PC-3 (cell line): Measurements from ENCODE around the gene CYTH4. TPM values are rescaled to one million over a fixed set of nuclear protein-coding genes. Genes with fewer than 3 reads are reported as not detected.

Experiments used
- ATAC-seq: fragments of 200-7000 bp; cut with Tn5 transposase; 2 replicates; pipeline ENCODE4 v1.9.1; 2020; ENCODE audit warnings: mild to moderate bottlenecking, moderate library complexity
- BruUV-seq: library from RNA; stranded (reverse); fragments of 400-500 nt; replicated peaks from 2 replicates; lab custom pipeline; 2021; lab: Mats Ljungman, UMichigan
- CTCF ChIA-PET: fragments of 300-600 bp; sonication (Branson Sonifier 250); formaldehyde crosslinking; loops from one replicate; lab custom pipeline; 2022; ENCODE audit warnings: antibody characterized with exemption; lab: Charles Lee
- POLR2A ChIA-PET: fragments of 300-600 bp; sonication (Branson Sonifier 250); formaldehyde crosslinking; loops from one replicate; lab custom pipeline; 2022; ENCODE audit warnings: antibody characterized with exemption; ENCODE audit not compliant: unreplicated experiment; lab: Charles Lee
- DNase-seq: peaks from one replicate; pipeline ENCODE4 v3.0.0-alpha.2; 2015
- H2AFZ ChIP-seq: fragments of 300-600 bp; sonication (generic); 2 replicates; pipeline ENCODE4 v1.6.0; 2016; ENCODE audit warnings: antibody characterized with exemption, low read length
- H3F3A ChIP-seq: fragments of 300-600 bp; sonication (generic); one replicate; pipeline ENCODE4 v1.6.0; 2017; ENCODE audit warnings: antibody characterized with exemption, low read length, control low read depth, mild to moderate bottlenecking; ENCODE audit not compliant: unreplicated experiment
- H3K27ac ChIP-seq: fragments of 300-600 bp; sonication (generic); 2 replicates; pipeline ENCODE4 v1.5.1; 2016; ENCODE audit warnings: mild to moderate bottlenecking, low read length
- H3K27me3 ChIP-seq: fragments of 300-600 bp; sonication (generic); 2 replicates; pipeline ENCODE4 v1.6.1; 2016; ENCODE audit warnings: low read length, mixed read lengths
- H3K36me3 ChIP-seq: fragments of 300-600 bp; sonication (generic); 2 replicates; pipeline ENCODE4 v1.6.1; 2016; ENCODE audit warnings: low read depth, mixed run types, low read length, mixed read lengths
- H3K4me1 ChIP-seq: fragments of 300-600 bp; sonication (generic); 2 replicates; pipeline ENCODE4 v1.5.1; 2016; ENCODE audit warnings: low read length; ENCODE audit not compliant: insufficient read depth
- H3K4me2 ChIP-seq: fragments of 300-600 bp; sonication (generic); 2 replicates; pipeline ENCODE4 v1.6.0; 2016; ENCODE audit warnings: low read length
- H3K4me3 ChIP-seq: fragments of 300-600 bp; sonication (generic); 2 replicates; pipeline ENCODE4 v1.5.1; 2016; ENCODE audit warnings: mild to moderate bottlenecking, low read length, mixed read lengths
- H3K79me2 ChIP-seq: fragments of 300-600 bp; sonication (generic); 2 replicates; pipeline ENCODE4 v1.6.1; 2017; ENCODE audit warnings: low read length, mixed read lengths
- H3K9ac ChIP-seq: fragments of 300-600 bp; sonication (generic); 2 replicates; pipeline ENCODE4 v1.6.0; 2016; ENCODE audit warnings: mild to moderate bottlenecking, low read length
- H3K9me2 ChIP-seq: fragments of 300-600 bp; sonication (generic); replicated peaks from 2 replicates; pipeline ENCODE4 v1.6.1; 2016; ENCODE audit warnings: mixed run types, low read length, mixed read lengths
- H3K9me3 ChIP-seq: fragments of 300-600 bp; sonication (generic); 2 replicates; pipeline ENCODE4 v1.6.1; 2016; ENCODE audit warnings: low read length, mixed read lengths
- H4K20me1 ChIP-seq: fragments of 300-600 bp; sonication (generic); 2 replicates; pipeline ENCODE4 v1.6.1; 2016; ENCODE audit warnings: low read length, mixed read lengths
- CTCF ChIP-seq: fragments of 300-600 bp; sonication (generic); conservative IDR thresholded peaks from 2 replicates; pipeline ENCODE4 v1.5.1; 2017; ENCODE audit warnings: antibody characterized with exemption, low read depth, mild to moderate bottlenecking, low read length
- EZH2 ChIP-seq: fragments of 300-600 bp; sonication (generic); IDR thresholded peaks from one replicate; pipeline ENCODE4 v1.6.1; 2017; ENCODE audit warnings: antibody characterized with exemption, mild to moderate bottlenecking, low read length; ENCODE audit not compliant: unreplicated experiment
- EZH2phosphoT487 ChIP-seq: fragments of 300-600 bp; sonication (generic); IDR thresholded peaks from 2 replicates; pipeline ENCODE4 v1.6.1; 2018; ENCODE audit warnings: mild to moderate bottlenecking, antibody characterized with exemption, low read length, borderline replicate concordance
- intact Hi-C: fragments of 100-400 bp; cut with micrococcal nuclease; formaldehyde crosslinking; loops from 2 replicates; pipeline ENCODE4 v1.9.0; 2023
- total RNA-seq: library from RNA; depleted of rRNA; stranded (reverse); fragments of >200 nt; gene quantifications from 2 replicates; pipeline ENCODE4 v1.2.3, GENCODE V29; 2014

CYTH4 gene
- total RNA-seq, 1 experiment from 2014 or later = 1.9 TPM

GRCh38 chr22:37241351-37242142, 40.8 kb upstream of the CYTH4 start:
- intact Hi-C loops = no loop called here
- no peak for ATAC-seq

GRCh38 chr22:37242395-37242918, 39.9 kb upstream of the CYTH4 start:
- no peak overlapping the region for H2AFZ ChIP-seq
- TF ChIP-seq CTCF (no peak), EZH2 (no peak), EZH2phosphoT487 (no peak)
- H3F3A ChIP-seq = no peaks in the 10 kb centered on the region
- no peaks in the 10 kb centered on the region; the same call in 1 of the 2 replicates for H3K36me3 ChIP-seq
- peak overlapping the region; percentile 50 for H3K27ac ChIP-seq
- H3K4me1 ChIP-seq = peaks cover 18% of the 10 kb centered on the region
- H3K9ac ChIP-seq = no peak overlapping the region; the same call in 1 of the 2 replicates
- peak overlapping the region; percentile 93; the same call in 1 of the 2 replicates for H3K4me3 ChIP-seq
- peak overlapping the region; percentile 95 for H3K4me2 ChIP-seq
- BruUV-seq = no TSS peak
- intact Hi-C loops = no loop called here
- H3K9me3 ChIP-seq = no peaks in the 10 kb centered on the region
- ATAC-seq (peak; percentile 75), DNase-seq (peak; percentile 51)
- H3K9me2 ChIP-seq = no peaks in the 10 kb centered on the region
- ChIA-PET CTCF (interaction anchor here (1.5 kb wide), 1 partner anchor 17 kb away, joined by 4 read pairs; no protein-coding TSS in a partner anchor), POLR2A (interaction anchor here (0.7 kb wide), 1 partner anchor 207 kb away, joined by 4 read pairs; no protein-coding TSS in a partner anchor)
- peaks cover 24% of the 10 kb centered on the region for H3K79me2 ChIP-seq
- no peaks in the 10 kb centered on the region for H3K27me3 ChIP-seq
- H4K20me1 ChIP-seq = no peaks in the 10 kb centered on the region

More at GRCh38 chr22:37241351-37242142, 40.8 kb upstream of the CYTH4 start:
- H3K9ac ChIP-seq = no peak overlapping the region
- peaks cover 18% of the 10 kb centered on the region for H3K4me1 ChIP-seq
- ChIA-PET POLR2A (no interaction called here), CTCF (interaction anchor here (1.5 kb wide), 1 partner anchor 18 kb away, joined by 4 read pairs; no protein-coding TSS in a partner anchor)
- H2AFZ ChIP-seq = no peak overlapping the region
- H3K4me2 ChIP-seq = peak overlapping the region; percentile 95; the same call in 1 of the 2 replicates
- DNase-seq = no peak
- TF ChIP-seq CTCF (no peak), EZH2phosphoT487 (no peak), EZH2 (no peak)
- H3K79me2 ChIP-seq = peaks cover 24% of the 10 kb centered on the region
- BruUV-seq = no TSS peak
- no peak overlapping the region for H3K4me3 ChIP-seq
- H3K9me3 ChIP-seq = no peaks in the 10 kb centered on the region
- no peaks in the 10 kb centered on the region for H3K9me2 ChIP-seq
- peak overlapping the region; percentile 33; the same call in 1 of the 2 replicates for H3K27ac ChIP-seq
- no peaks in the 10 kb centered on the region for H3F3A ChIP-seq
- H3K27me3 ChIP-seq = no peaks in the 10 kb centered on the region
- peaks cover 1% of the 10 kb centered on the region; the same call in 1 of the 2 replicates for H3K36me3 ChIP-seq
- no peaks in the 10 kb centered on the region for H4K20me1 ChIP-seq
